ENCODE results near the gene RNF4. TPM values are rescaled to one million over a fixed set of nuclear protein-coding genes. Genes with fewer than 3 reads are reported as not detected.

Gene RNF4
- total RNA-seq, 1 experiment from 2014 or later = 92.0 TPM

DNA sequence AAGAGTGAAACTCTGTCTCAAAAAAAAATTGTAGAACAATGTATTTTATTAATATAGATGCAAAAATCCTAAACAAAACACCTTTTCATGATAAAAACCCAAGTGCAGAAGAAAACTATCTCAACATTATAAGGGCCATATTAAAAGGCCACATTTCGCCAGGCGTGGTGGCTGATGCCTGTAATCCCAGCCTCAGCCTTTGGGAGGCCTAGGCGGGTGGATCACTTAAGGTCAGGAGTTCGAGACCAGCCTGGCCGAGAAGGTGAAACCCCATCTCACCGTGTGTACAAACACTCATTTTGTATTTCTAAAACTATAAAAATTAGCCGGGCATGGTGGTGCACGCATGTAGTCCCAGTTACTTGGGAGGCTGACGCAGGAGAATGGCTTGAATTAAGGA, 57.7 kb downstream of the RNF4 start:
- H3K27me3 Mint-ChIP-seq (ENCODE audit: low read depth) = no peaks in the 10 kb centered on the region
- no peak overlapping the region for H3K23ac ChIP-seq (ENCODE audit: insufficient read length, low read depth, low read length)
- no peaks in the 10 kb centered on the region for H3K23me2 ChIP-seq (ENCODE audit: insufficient read length, low read depth, low read length, poor library complexity, severe bottlenecking)
- no peak overlapping the region for H3K14ac ChIP-seq (ENCODE audit: insufficient read depth, low read length)
- peaks cover 0 to 3% of the 10 kb centered on the region in 2 experiments; a peak in 1 of 5 replicates for H3K9me3 Mint-ChIP-seq
- H2BK20ac ChIP-seq (ENCODE audit: low read depth, low read length, poor library complexity, severe bottlenecking) = no peak overlapping the region
- no peak overlapping the region for H2BK15ac ChIP-seq (ENCODE audit: low read depth, low read length)
- H3K79me1 ChIP-seq (ENCODE audit: insufficient read depth, low read depth, low read length, poor library complexity, severe bottlenecking) = no peaks in the 10 kb centered on the region
- TF ChIP-seq, protein P1, sequence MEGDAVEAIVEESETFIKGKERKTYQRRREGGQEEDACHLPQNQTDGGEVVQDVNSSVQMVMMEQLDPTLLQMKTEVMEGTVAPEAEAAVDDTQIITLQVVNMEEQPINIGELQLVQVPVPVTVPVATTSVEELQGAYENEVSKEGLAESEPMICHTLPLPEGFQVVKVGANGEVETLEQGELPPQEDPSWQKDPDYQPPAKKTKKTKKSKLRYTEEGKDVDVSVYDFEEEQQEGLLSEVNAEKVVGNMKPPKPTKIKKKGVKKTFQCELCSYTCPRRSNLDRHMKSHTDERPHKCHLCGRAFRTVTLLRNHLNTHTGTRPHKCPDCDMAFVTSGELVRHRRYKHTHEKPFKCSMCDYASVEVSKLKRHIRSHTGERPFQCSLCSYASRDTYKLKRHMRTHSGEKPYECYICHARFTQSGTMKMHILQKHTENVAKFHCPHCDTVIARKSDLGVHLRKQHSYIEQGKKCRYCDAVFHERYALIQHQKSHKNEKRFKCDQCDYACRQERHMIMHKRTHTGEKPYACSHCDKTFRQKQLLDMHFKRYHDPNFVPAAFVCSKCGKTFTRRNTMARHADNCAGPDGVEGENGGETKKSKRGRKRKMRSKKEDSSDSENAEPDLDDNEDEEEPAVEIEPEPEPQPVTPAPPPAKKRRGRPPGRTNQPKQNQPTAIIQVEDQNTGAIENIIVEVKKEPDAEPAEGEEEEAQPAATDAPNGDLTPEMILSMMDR (conservative IDR thresholded peaks at IDR 0.05) = peak; percentile 31; the same call in 2 of the 3 replicates
- no peak overlapping the region for H2BK120ac ChIP-seq (ENCODE audit: low read depth, low read length, poor library complexity, severe bottlenecking)
- no peaks in the 10 kb centered on the region for H3K4me1 Mint-ChIP-seq
- H3K9ac ChIP-seq (ENCODE audit: extremely low read depth, insufficient read length, low read length) = no peak overlapping the region
- no peak overlapping the region for H3T11ph ChIP-seq (ENCODE audit: low read length)
- H3K27ac Mint-ChIP-seq = no peak overlapping the region
- no CpG with 5 or more reads among the region's 9 CpGs for WGBS (ENCODE audit: extremely low coverage, insufficient read length, low lambda C conversion rate)
- H3K4me3 Mint-ChIP-seq = no peak overlapping the region
- no peak overlapping the region for H4K8ac ChIP-seq (replicated peaks; ENCODE audit: insufficient read length, low read depth, low read length)
- no peaks in the 10 kb centered on the region for H3K9me3 ChIP-seq (ENCODE audit: control insufficient read depth, low read depth, low read length)
- no peak for DNase-seq
- no peaks in the 10 kb centered on the region for H4K20me1 ChIP-seq (ENCODE audit: control insufficient read depth, insufficient read depth, insufficient read length)
- H4K91ac ChIP-seq (ENCODE audit: insufficient read length, low read depth, low read length) = no peak overlapping the region
- H3K27ac ChIP-seq (ENCODE audit: insufficient read length, low read depth, low read length) = no peak overlapping the region
- H3K18ac ChIP-seq (ENCODE audit: insufficient read length, low read depth, low read length) = no peak overlapping the region
- H3K27me3 ChIP-seq (ENCODE audit: insufficient read depth, low read length) = no peaks in the 10 kb centered on the region
- no peak overlapping the region for H2BK5ac ChIP-seq (ENCODE audit: insufficient read length, low read length)
- no peak overlapping the region for H2AK5ac ChIP-seq (ENCODE audit: insufficient read length, low read length)
- H3K56ac ChIP-seq (ENCODE audit: insufficient read length, low read depth, low read length) = no peak overlapping the region
- no peak overlapping the region for H2BK12ac ChIP-seq (ENCODE audit: insufficient read length, low read depth, low read length)
- H3K36me3 Mint-ChIP-seq (ENCODE audit: insufficient read depth in 1 of 3, low read depth in 3 of 3) = peaks cover 0 to 2% (median 0%) of the 10 kb centered on the region in 3 experiments; a peak in 1 of 7 replicates
- no peak overlapping the region for H2AFZ ChIP-seq (ENCODE audit: low read length)
- H4K5ac ChIP-seq (ENCODE audit: insufficient read length, low read depth, low read length) = no peak overlapping the region
- H3K4me2 ChIP-seq (ENCODE audit: insufficient read depth, insufficient read length, low read length) = no peak overlapping the region
- no peaks in the 10 kb centered on the region for H3K79me2 ChIP-seq (ENCODE audit: insufficient read depth, low read length)
- H3K4me1 ChIP-seq (ENCODE audit: insufficient read depth, low read length) = no peaks in the 10 kb centered on the region
- H3K4ac ChIP-seq (ENCODE audit: low read depth, low read length) = no peak overlapping the region
